Ecto neural progenitor cell (in vitro differentiated cells): Measurements from ENCODE around the gene TRH.
"Not testable (repeated sequence)": the region's sequence is repeated elsewhere in the genome, so short reads cannot be mapped to it uniquely, and the experiment has no call there.

ENCODE experiments used
- DNase-seq: peaks from one replicate; pipeline ENCODE4 v3.0.0-alpha.2; 2018; ENCODE audit warnings: low spot score

Gene TRH

GRCh38 chr3:130010556-130010955 is 36.0 kb downstream of the TRH start:
- DNase-seq: no peak

DNA sequence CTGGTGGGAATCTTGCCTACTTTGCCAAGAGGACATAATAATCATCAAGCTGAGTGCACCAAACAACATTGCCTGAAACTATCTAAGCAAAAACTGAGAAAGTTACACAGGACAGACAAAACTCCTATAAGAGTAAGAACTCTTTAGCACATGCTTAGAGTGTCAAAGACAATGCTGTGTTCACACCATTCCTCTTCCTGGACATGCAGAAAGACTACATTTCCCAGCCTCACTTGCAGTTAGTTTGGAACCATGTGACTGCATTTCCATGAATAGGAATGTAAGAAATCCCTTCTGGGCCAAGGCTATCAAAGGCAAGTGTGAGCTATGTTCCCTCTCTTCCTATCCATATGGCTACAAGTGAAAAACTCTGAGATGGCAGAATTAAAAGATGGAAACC is 37.6 kb downstream of the TRH start:
- not testable (repeated sequence) for DNase-seq

GRCh38 chr3:130013246-130013645 is 38.7 kb downstream of the TRH start:
- not testable (repeated sequence) for DNase-seq

DNA sequence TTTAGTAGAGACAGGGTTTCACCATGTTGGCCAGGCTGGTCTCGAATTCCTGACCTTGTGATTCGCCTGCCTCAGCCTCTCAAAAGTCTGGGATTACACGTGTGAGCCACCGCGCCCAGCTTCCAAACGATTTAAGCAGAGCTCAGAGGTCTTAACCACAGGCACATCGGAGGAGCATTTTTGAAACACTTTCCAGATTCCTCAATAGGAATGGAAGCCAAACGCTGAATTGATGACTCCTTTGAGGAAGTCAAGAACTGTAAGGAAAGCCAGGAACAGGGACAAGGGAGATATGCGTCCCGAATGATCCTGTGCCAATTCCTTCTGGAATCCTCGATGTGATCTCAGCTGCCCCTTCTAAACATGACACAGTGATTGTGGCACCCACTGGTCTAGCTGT is 40.0 kb downstream of the TRH start:
- no peak for DNase-seq

DNA sequence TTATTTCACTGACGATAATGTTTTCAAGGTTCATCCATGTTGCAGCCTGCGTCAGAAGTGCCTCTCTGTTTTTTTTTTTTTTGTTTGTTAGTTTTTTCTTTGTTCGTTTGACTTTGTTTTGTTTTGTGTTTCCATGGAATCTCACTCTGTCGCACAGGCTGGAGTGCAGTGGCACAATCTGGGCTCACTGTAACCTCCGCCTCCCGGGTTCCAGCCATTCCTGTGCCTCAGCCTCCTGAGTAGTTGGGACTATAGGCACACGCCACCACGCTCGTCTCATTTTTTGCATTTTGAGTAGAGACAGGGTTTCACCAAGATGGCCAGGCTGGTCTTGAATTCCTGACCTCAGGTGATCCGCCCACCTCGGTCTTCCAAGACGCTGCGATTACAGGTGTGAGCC is 43.1 kb downstream of the TRH start:
- not testable (repeated sequence) for DNase-seq

DNA sequence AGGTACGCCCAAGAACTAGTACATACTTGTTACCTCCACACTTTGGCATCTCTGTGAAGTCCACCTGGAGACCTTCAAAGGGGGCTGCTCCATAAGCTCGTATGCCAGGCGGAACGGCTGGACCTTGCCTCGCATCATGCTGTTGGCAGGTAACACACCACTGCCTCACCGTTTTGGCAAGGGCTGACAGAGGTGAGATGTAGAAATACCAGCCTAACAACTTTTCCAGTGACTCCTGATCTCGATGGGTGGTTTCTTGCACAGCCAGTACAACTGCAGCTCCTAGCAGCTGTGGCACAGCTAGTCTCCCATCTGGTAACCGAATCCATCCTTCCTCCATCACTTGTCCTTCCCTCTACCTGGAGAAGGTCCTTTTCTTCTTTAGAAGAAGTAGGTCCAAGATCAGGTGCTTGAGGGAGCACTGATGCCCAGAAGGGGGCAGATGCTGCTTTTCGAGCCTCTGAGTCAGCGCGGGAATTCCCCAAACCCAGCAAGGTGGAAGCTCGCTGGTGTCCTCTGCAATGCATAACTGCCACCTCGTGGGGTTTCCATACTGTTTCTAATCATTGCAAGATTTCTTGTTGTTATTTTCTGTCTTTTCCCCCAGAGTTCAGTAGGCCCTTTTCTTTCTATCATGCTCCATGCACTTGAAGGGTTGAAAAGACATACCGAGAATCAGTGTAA is 51.8 kb downstream of the TRH start:
- not testable (repeated sequence) for DNase-seq

- not testable (repeated sequence) for DNase-seq
These were observed 52.9 kb downstream of the TRH start for GRCh38 chr3:130027437-130027836.
